Suppressor macrophage treated with lipopolysaccharide for 1 hour (primary cell): ENCODE measurements around the gene SASH1.

Source experiments
- DNase-seq, 3 donors: peaks; one replicate each; pipeline ENCODE4 v3.0.0-alpha.2; 2020 to 2022

Gene SASH1

GRCh38 chr6:148406579-148407371 lies 64.1 kb downstream of the SASH1 start:
- DNase-seq: no peak

- no peak for DNase-seq
Observed at GRCh38 chr6:148407372-148407771, 64.7 kb downstream of the SASH1 start.

- no peak for DNase-seq
Observed at GRCh38 chr6:148413321-148414091, 70.9 kb downstream of the SASH1 start.

- DNase-seq: no peak
Observed at GRCh38 chr6:148414092-148414489, 71.5 kb downstream of the SASH1 start.

- peak; percentile 22 to 60 (median 58) for DNase-seq
Observed at GRCh38 chr6:148414836-148415235, 72.2 kb downstream of the SASH1 start.

GRCh38 chr6:148415511-148416260 lies 73.0 kb downstream of the SASH1 start:
- peak in 1 of 3 donors; percentile 23 for DNase-seq

- no peak for DNase-seq
Observed at GRCh38 chr6:148416330-148416965, 73.8 kb downstream of the SASH1 start.

GRCh38 chr6:148417045-148417444 lies 74.4 kb downstream of the SASH1 start:
- DNase-seq: no peak

GRCh38 chr6:148419430-148419829 lies 76.8 kb downstream of the SASH1 start:
- no peak for DNase-seq

GRCh38 chr6:148422085-148422484 lies 79.4 kb downstream of the SASH1 start:
- DNase-seq: no peak

- DNase-seq: no peak
Observed at GRCh38 chr6:148423133-148423532, 80.5 kb downstream of the SASH1 start.

GRCh38 chr6:148423601-148424270 lies 81.1 kb downstream of the SASH1 start:
- no peak for DNase-seq

GRCh38 chr6:148425443-148425842 lies 82.8 kb downstream of the SASH1 start:
- DNase-seq: no peak

GRCh38 chr6:148426317-148426977 lies 83.8 kb downstream of the SASH1 start:
- peak; percentile 19 to 44 (median 35) for DNase-seq

GRCh38 chr6:148427333-148427732 lies 84.7 kb downstream of the SASH1 start:
- DNase-seq: no peak

- no peak for DNase-seq
Observed at GRCh38 chr6:148429423-148429822, 86.8 kb downstream of the SASH1 start.

- no peak for DNase-seq
Observed at GRCh38 chr6:148430897-148431296, 88.3 kb downstream of the SASH1 start.

- DNase-seq: no peak
Observed at GRCh38 chr6:148431413-148431812, 88.8 kb downstream of the SASH1 start.

GRCh38 chr6:148431840-148432239 lies 89.2 kb downstream of the SASH1 start:
- DNase-seq: no peak

GRCh38 chr6:148432462-148433195 lies 90.0 kb downstream of the SASH1 start:
- DNase-seq: no peak

GRCh38 chr6:148435386-148435785 lies 92.7 kb downstream of the SASH1 start:
- no peak for DNase-seq
